Coronary artery (tissue), 2 donors: ENCODE measurements around the gene UMODL1.
A peak's percentile ranks its signal among the peaks of the same experiment; 100 is the strongest.

ENCODE experiments used
- DNase-seq: peaks from one replicate; pipeline ENCODE4 v3.0.0-alpha.2; 2017; ENCODE audit warnings: low spot score
- H3K27ac ChIP-seq, 2 donors: fragments of 200-600 bp; sonication (generic); one replicate each; pipeline ENCODE4 v1.5.1; 2016 to 2019
- H3K4me3 ChIP-seq: fragments of 200-600 bp; sonication (generic); 2 replicates; pipeline ENCODE4 v1.5.1; 2016; ENCODE audit warnings: mild to moderate bottlenecking, moderate library complexity
- CTCF ChIP-seq: fragments of 200-600 bp; sonication (generic); IDR thresholded peaks from one replicate; pipeline ENCODE4 v1.5.1; 2019; ENCODE audit warnings: antibody characterized with exemption

The UMODL1 gene

DNA sequence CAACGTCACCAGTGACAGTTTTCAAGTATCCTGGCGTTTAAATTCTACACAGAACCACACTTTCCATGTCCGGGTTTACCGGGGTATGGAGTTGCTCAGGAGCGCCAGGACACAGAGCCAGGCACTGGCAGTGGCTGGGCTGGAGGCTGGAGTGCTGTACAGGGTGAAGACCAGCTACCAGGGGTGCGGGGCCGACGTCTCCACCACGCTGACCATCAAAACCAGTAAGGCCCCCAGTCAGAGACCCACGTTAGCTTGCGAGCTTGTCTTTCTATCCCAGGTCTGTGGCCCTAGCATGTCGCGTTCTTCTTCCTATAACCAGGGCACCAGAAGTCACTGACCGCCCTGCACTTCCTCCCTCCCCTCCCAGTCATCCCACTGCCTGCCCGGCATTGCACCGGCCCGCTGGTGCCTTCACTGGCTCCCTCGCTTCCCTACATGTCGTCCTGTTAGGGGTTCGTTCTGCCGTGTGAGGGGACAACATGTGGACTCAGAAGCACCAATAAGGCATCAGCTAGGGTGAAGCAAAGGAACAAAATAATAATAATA is 27.9 kb downstream of the UMODL1 start:
- Histone ChIP-seq H3K4me3 (no peak overlapping the region), H3K27ac (peak overlapping the region in 1 of 2 donors; percentile 81)
- TF ChIP-seq CTCF, result no peak
- no peak for DNase-seq

- no peak overlapping the region for H3K4me3 ChIP-seq
- H3K27ac ChIP-seq, result no peak overlapping the region
- DNase-seq, result no peak
- no peak for TF ChIP-seq CTCF
Observed at GRCh38 chr21:42101246-42101645, 30.1 kb downstream of the UMODL1 start.

DNA sequence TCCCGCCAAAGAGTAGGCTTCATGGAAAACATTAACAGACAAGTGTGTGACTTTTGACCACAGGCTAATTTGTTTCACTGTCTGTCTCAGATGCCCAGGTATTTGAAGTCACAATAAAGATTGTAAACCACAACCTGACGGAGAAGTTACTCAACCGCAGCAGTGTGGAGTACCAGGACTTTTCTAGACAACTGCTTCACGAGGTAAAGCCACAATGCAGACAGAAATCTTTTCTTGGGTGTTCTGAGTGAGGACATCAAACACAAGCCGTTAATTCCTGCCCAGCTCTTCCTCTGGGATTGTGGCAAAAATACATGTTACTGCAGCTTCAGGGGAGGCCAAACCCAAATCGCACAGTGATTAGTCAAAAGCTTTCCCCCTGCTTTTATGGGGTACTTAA is 31.0 kb downstream of the UMODL1 start:
- no peak for DNase-seq
- Histone ChIP-seq H3K27ac (no peak overlapping the region), H3K4me3 (no peak overlapping the region)
- TF ChIP-seq CTCF, result no peak

DNA sequence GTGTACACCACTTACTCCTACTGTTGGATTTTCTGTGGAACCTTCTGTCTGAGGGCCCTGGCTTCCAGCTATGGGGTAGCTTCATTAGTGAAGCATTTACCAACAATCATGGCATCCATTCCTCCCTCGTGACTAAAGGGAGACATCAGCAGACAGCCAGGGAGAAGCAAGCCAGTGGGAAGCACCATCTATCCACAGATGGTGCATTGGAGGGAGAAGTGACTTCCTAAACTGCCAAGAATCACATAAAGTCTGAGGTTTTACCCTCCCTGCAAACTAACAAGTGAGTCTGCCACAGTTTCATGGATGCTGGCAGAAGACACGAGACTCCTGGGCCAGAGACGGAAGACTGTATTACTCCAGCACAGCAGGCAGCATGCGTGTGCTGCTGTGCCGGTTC is 31.4 kb downstream of the UMODL1 start:
- Histone ChIP-seq H3K4me3 (no peak overlapping the region), H3K27ac (no peak overlapping the region)
- TF ChIP-seq CTCF, result no peak
- DNase-seq, result no peak

GRCh38 chr21:42102991-42103390 is 31.9 kb downstream of the UMODL1 start:
- Histone ChIP-seq H3K27ac (no peak overlapping the region), H3K4me3 (no peak overlapping the region)
- TF ChIP-seq CTCF, result no peak
- no peak for DNase-seq

- H3K27ac ChIP-seq, result no peak overlapping the region
- no peak for DNase-seq
- TF ChIP-seq CTCF, result no peak
- H3K4me3 ChIP-seq, result no peak overlapping the region
Observed at GRCh38 chr21:42103843-42104242, 32.7 kb downstream of the UMODL1 start.

DNA sequence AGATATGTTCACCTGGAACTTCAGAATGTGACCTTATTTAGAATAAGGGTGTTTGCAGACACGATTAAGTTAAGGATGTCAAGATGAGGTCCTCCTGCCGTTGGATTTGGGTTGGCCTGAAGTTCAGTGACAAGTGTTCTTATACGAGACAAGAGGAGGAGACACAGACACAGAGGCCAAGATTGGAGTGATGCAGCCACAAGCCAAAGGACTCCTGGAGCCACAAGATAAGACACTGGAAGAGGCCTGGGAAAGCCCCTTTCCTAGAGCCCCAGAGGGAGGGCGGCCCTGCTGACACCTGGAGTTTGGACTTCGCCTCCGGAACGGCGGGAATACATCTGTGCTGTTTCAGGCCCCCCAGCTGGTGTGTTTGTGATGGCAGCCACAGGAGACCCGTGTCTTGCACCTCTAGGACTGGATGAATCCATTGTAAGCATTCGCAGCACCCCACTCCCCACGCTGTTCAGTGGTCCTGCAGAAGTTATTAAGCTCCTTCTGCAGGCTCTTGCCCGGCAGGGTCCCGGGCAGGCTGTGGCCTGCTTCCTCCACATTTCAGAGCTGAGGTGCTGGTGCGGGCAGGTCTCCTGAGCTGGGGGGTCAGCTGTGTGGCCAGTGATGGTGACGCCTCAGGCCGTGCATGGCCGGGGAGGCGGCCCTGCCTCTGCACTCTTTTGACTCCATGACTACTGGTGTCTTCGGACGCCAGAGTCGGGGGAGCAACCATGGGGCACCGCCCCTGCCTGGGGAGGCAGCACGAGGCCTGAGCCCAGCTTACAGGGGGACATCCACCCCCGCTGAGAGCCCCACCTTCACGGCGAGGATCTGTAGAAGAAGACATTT is 34.6 kb downstream of the UMODL1 start:
- no peak for TF ChIP-seq CTCF
- H3K4me3 ChIP-seq, result no peak overlapping the region
- no peak for DNase-seq
- no peak overlapping the region for H3K27ac ChIP-seq
